Measurements from ENCODE around the gene CUL4A.

DNA sequence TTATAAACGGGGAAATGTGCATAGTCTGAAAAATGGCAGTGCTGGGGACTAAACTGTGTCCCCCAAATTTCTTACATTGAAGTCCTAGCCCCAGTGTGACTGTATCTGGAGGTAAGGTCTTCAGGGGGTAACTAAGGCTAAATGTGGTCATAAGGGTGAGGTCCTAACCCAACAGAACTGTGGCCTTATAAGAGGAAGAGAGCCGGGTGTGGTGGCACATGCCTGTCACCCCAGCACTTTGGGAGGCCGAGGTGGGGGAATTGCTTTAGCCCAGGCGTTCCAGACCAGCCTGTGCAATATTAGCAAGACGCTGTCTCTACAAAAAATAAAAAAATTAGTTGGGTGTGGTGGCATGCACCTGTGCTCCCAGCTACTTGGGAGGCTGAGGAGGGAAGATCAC is 33.1 kb upstream of the CUL4A start:
- TF ChIP-seq POLR2AphosphoS5 (IDR thresholded peaks at IDR 0.05; ENCODE audit: low read depth) (no peak), EZH2phosphoT487 (IDR thresholded peaks at IDR 0.05; ENCODE audit: unreplicated experiment) (no peak), EZH2 (IDR thresholded peaks at IDR 0.05; ENCODE audit: low read depth, unreplicated experiment) (no peak), JUNB (IDR thresholded peaks at IDR 0.05; ENCODE audit: unreplicated experiment) (no peak), CREB1 (CRISPR knock-in tag; IDR thresholded peaks at IDR 0.05; ENCODE audit: low read depth) (no peak), ZNF331 (CRISPR knock-in tag; IDR thresholded peaks at IDR 0.05; ENCODE audit: low read depth) (no peak), STAT1 (IDR thresholded peaks at IDR 0.05; ENCODE audit: unreplicated experiment) (no peak)
- TF ChIP-seq, protein P1, sequence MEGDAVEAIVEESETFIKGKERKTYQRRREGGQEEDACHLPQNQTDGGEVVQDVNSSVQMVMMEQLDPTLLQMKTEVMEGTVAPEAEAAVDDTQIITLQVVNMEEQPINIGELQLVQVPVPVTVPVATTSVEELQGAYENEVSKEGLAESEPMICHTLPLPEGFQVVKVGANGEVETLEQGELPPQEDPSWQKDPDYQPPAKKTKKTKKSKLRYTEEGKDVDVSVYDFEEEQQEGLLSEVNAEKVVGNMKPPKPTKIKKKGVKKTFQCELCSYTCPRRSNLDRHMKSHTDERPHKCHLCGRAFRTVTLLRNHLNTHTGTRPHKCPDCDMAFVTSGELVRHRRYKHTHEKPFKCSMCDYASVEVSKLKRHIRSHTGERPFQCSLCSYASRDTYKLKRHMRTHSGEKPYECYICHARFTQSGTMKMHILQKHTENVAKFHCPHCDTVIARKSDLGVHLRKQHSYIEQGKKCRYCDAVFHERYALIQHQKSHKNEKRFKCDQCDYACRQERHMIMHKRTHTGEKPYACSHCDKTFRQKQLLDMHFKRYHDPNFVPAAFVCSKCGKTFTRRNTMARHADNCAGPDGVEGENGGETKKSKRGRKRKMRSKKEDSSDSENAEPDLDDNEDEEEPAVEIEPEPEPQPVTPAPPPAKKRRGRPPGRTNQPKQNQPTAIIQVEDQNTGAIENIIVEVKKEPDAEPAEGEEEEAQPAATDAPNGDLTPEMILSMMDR (conservative IDR thresholded peaks at IDR 0.05; ENCODE audit: low read depth in 2 of 2), result no peak
- TF ChIP-seq, protein P2, sequence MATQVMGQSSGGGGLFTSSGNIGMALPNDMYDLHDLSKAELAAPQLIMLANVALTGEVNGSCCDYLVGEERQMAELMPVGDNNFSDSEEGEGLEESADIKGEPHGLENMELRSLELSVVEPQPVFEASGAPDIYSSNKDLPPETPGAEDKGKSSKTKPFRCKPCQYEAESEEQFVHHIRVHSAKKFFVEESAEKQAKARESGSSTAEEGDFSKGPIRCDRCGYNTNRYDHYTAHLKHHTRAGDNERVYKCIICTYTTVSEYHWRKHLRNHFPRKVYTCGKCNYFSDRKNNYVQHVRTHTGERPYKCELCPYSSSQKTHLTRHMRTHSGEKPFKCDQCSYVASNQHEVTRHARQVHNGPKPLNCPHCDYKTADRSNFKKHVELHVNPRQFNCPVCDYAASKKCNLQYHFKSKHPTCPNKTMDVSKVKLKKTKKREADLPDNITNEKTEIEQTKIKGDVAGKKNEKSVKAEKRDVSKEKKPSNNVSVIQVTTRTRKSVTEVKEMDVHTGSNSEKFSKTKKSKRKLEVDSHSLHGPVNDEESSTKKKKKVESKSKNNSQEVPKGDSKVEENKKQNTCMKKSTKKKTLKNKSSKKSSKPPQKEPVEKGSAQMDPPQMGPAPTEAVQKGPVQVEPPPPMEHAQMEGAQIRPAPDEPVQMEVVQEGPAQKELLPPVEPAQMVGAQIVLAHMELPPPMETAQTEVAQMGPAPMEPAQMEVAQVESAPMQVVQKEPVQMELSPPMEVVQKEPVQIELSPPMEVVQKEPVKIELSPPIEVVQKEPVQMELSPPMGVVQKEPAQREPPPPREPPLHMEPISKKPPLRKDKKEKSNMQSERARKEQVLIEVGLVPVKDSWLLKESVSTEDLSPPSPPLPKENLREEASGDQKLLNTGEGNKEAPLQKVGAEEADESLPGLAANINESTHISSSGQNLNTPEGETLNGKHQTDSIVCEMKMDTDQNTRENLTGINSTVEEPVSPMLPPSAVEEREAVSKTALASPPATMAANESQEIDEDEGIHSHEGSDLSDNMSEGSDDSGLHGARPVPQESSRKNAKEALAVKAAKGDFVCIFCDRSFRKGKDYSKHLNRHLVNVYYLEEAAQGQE (IDR thresholded peaks at IDR 0.05; ENCODE audit: unreplicated experiment), result no peak
- TF ChIP-seq, protein P3, sequence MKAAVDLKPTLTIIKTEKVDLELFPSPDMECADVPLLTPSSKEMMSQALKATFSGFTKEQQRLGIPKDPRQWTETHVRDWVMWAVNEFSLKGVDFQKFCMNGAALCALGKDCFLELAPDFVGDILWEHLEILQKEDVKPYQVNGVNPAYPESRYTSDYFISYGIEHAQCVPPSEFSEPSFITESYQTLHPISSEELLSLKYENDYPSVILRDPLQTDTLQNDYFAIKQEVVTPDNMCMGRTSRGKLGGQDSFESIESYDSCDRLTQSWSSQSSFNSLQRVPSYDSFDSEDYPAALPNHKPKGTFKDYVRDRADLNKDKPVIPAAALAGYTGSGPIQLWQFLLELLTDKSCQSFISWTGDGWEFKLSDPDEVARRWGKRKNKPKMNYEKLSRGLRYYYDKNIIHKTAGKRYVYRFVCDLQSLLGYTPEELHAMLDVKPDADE (IDR thresholded peaks at IDR 0.05), result no peak
